Sigmoid colon (tissue), 3 donors: ENCODE results near the gene RRP7A.

ENCODE experiments used
- POLR2A ChIP-seq, 2 donors: fragments of 450-650 bp; IDR thresholded peaks; one replicate each; pipeline ENCODE4 v1.6.1; 2016; ENCODE audit warnings: antibody characterized with exemption in 2 of 2, mild to moderate bottlenecking in 2 of 2, moderate library complexity in 2 of 2
- TF ChIP-seq, protein P1 (sequence below), 4 experiments: fragments of 450-650 bp in 3 of 4; fragments of 200-600 bp in 1 of 4; IDR thresholded peaks; one replicate each; pipeline ENCODE4 v1.5.1; 2016 to 2019; ENCODE audit warnings: antibody characterized with exemption in 4 of 4, mild to moderate bottlenecking in 3 of 4, moderate library complexity in 2 of 4

DNA sequence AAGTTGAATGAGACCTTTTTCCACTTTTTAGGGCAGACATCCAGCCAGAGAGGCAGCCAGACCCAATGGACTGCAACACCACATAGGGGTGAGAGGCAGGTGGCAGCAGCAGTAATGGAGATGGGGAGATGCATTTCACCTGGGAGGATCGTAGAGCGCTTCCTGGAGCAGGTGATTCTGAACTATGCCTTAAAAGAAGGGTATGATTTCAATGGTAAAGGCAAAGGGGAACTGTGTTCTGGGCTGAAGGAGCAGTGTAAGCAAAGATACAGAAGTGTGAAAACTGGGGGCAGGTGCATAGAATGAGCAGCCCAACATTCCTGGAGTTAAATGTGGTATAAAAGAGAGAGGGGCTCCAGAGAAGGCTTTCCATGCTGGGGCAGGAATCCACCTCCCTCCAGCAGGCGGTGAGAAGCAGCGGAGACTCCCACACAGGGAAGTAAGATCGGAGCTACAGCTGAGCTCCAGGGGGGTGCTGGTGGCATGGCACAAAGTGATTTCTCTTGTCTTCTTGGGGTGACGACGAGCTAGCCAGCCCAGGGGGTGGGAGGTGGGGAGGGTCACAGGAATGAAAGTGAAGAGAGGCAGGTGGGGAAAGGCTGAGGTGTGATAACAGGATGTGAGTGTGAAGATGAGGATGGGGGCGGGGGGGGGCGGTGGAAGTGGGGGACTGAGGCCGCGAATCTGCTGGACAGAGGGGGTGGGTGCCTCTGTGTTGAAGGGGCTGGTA lies 29.9 kb upstream of the RRP7A start:
- TF ChIP-seq, protein P1, sequence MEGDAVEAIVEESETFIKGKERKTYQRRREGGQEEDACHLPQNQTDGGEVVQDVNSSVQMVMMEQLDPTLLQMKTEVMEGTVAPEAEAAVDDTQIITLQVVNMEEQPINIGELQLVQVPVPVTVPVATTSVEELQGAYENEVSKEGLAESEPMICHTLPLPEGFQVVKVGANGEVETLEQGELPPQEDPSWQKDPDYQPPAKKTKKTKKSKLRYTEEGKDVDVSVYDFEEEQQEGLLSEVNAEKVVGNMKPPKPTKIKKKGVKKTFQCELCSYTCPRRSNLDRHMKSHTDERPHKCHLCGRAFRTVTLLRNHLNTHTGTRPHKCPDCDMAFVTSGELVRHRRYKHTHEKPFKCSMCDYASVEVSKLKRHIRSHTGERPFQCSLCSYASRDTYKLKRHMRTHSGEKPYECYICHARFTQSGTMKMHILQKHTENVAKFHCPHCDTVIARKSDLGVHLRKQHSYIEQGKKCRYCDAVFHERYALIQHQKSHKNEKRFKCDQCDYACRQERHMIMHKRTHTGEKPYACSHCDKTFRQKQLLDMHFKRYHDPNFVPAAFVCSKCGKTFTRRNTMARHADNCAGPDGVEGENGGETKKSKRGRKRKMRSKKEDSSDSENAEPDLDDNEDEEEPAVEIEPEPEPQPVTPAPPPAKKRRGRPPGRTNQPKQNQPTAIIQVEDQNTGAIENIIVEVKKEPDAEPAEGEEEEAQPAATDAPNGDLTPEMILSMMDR (IDR thresholded peaks at IDR 0.05), result no peak
- TF ChIP-seq POLR2A (IDR thresholded peaks at IDR 0.05), result no peak
